ENCODE data around the gene CLTB. TPM values are rescaled to one million over a fixed set of nuclear protein-coding genes. Genes with fewer than 3 reads are reported as not detected.

Gene CLTB
- total RNA-seq, 1 donor from 2014 or later = 38.1 TPM

DNA sequence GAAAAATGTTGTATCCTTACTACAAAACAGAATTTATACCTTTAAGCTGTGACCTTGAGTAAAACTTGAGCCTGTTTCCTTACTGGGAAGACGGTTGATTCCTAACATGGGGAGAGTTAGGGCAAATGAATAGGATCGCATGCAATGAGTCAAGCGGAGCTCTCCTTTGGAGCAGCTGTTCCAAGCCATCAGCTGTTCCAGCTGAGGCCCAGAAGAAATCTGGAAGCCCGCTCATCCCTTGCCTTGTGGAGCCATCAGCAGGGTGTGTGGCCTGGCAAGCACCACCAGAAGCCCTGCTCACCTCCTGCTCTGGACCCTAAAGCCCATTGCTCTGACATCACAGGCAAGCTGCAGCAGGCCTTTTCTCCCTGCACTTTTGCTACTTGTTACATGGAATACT, 62.8 kb downstream of the CLTB start:
- no peak overlapping the region for H3K27ac Mint-ChIP-seq
- H3K27me3 Mint-ChIP-seq = no peaks in the 10 kb centered on the region
- no peaks in the 10 kb centered on the region for H3K9me3 Mint-ChIP-seq
- peaks cover 48% of the 10 kb centered on the region for H3K36me3 Mint-ChIP-seq
- no peak for DNase-seq (ENCODE audit: extremely low spot score, unreplicated experiment)
- TF ChIP-seq, protein P1, sequence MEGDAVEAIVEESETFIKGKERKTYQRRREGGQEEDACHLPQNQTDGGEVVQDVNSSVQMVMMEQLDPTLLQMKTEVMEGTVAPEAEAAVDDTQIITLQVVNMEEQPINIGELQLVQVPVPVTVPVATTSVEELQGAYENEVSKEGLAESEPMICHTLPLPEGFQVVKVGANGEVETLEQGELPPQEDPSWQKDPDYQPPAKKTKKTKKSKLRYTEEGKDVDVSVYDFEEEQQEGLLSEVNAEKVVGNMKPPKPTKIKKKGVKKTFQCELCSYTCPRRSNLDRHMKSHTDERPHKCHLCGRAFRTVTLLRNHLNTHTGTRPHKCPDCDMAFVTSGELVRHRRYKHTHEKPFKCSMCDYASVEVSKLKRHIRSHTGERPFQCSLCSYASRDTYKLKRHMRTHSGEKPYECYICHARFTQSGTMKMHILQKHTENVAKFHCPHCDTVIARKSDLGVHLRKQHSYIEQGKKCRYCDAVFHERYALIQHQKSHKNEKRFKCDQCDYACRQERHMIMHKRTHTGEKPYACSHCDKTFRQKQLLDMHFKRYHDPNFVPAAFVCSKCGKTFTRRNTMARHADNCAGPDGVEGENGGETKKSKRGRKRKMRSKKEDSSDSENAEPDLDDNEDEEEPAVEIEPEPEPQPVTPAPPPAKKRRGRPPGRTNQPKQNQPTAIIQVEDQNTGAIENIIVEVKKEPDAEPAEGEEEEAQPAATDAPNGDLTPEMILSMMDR (conservative IDR thresholded peaks at IDR 0.05) = no peak
- no peak overlapping the region for H3K4me3 Mint-ChIP-seq
- peaks cover 7% of the 10 kb centered on the region for H3K4me1 Mint-ChIP-seq (ENCODE audit: unreplicated experiment)

DNA sequence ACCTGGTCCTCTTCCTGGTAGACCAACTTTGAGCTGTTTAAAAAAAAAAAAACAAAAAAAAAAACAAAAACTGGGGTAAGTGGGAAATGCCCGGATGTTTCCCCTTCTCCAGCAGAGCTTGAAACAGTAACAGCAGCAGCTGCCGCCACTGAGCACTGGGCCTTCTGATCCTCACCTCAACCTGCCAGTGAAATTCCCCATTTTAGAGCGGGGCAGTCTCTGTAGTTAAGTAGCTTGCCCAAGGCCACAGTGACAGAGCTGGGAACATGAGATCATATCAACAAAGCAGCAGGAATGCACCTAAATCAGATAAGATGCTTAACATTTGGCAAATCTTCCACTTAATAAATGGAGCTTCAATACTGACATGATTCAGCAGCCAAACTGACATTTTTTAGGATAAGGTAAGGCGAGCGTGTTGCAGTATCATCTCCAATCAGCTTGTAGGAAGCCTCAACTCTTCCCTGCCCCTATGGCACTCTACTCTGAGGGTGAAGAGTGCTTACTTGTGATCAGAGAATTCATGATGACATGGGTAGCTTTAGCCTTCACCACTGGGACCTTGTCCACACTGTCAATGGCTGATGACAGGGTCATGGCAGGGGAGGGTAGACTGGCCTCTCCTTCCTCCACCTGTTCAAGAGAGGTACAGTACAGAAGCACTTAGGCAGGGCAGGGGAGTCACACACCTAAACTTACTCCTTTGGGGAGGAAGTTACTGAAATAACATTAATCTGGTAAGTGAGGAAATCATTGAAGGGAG, 64.0 kb downstream of the CLTB start:
- peaks cover 7% of the 10 kb centered on the region for H3K4me1 Mint-ChIP-seq (ENCODE audit: unreplicated experiment)
- no peak overlapping the region for H3K27ac Mint-ChIP-seq
- TF ChIP-seq, protein P1 (conservative IDR thresholded peaks at IDR 0.05) = no peak
- H3K4me3 Mint-ChIP-seq = no peak overlapping the region
- no peaks in the 10 kb centered on the region for H3K27me3 Mint-ChIP-seq
- DNase-seq (ENCODE audit: extremely low spot score, unreplicated experiment) = no peak
- H3K9me3 Mint-ChIP-seq = no peaks in the 10 kb centered on the region
- H3K36me3 Mint-ChIP-seq = peaks cover 48% of the 10 kb centered on the region

DNA sequence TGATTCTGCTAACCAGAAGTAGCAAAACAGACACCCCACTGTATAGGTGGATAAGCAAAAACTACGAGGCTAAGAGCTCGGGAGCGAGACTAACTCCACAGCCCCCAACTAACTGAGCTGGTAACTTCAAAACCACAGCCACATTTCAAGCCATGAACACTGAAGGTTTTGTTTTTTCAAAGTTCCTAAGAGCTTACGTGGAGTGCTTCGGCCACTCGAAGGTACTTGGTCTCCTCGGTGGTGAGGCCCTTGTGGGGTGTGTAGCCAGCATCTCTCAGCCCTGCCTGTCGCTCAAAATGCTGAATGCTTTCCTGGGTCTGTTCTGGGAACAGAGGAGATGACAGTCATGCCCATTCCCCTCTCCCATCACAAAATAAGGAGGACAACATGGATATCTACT, 65.9 kb downstream of the CLTB start:
- Mint-ChIP-seq H3K9me3 (no peaks in the 10 kb centered on the region), H3K4me1 (ENCODE audit: unreplicated experiment) (peaks cover 7% of the 10 kb centered on the region), H3K27me3 (no peaks in the 10 kb centered on the region), H3K27ac (no peak overlapping the region), H3K36me3 (peaks cover 56% of the 10 kb centered on the region), H3K4me3 (no peak overlapping the region)
- no peak for DNase-seq (ENCODE audit: extremely low spot score, unreplicated experiment)
- TF ChIP-seq, protein P1 (conservative IDR thresholded peaks at IDR 0.05) = no peak

DNA sequence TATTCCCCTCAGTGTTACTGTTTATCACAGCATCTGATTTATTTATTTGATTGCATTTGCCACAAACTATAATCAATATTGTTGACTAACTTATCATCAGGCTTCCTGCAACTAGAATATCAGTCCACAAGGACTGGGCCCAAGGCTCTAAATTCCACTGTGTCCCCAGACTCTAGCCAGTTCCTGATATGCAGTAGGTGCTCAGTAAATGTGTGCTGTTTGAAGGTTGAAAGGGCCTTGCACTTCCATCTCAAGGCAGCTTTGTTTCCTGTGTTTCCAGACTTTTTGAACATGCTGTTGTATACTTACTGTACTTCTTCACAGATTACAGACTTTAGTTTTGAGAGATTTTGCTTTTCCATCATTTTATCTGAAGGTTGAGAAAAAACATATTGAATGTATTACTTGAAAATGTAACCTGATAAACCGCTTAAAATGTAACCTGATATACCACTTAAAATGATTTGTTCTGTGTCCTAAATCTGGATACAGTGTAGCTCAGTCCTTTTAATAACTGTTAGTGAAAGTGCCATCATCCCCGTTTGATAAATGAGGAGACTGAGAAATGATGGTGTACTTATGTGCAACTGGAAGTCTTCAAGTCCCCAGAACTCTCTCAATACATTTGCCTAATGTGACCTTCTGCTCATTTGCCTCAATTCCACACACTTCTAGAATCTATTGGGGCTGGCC, 73.4 kb downstream of the CLTB start:
- DNase-seq (ENCODE audit: extremely low spot score, unreplicated experiment) = no peak
- TF ChIP-seq, protein P1 (conservative IDR thresholded peaks at IDR 0.05) = no peak
- no peak overlapping the region for H3K4me3 Mint-ChIP-seq
- no peak overlapping the region for H3K27ac Mint-ChIP-seq
- H3K27me3 Mint-ChIP-seq = no peaks in the 10 kb centered on the region
- H3K9me3 Mint-ChIP-seq = no peaks in the 10 kb centered on the region
- H3K36me3 Mint-ChIP-seq = peaks cover 31% of the 10 kb centered on the region
- H3K4me1 Mint-ChIP-seq (ENCODE audit: unreplicated experiment) = no peaks in the 10 kb centered on the region

Small RNAs within 50 kb of the gene (microRNA-seq; reads per million reads assigned to microRNA genes)
- 6.6 reads per million, percentile 25 among the genes with 10 or more reads in this experiment for gene MIR1271

Other genes starting within 250 kb of the CLTB start
- 15.2 and 34.0 TPM in 2 replicates for gene SIMC1, start 178.1 kb downstream of the CLTB start, total RNA-seq (ENCODE audit: low replicate concordance)
- gene KIAA1191, start 54.8 kb downstream of the CLTB start, total RNA-seq (ENCODE audit: low replicate concordance) = 82.0 and 88.0 TPM in 2 replicates
- 12.4 and 23.4 TPM in 2 replicates for gene ARL10, start 51.1 kb downstream of the CLTB start, total RNA-seq (ENCODE audit: low replicate concordance)
- gene NOP16, start 27.9 kb downstream of the CLTB start, total RNA-seq (ENCODE audit: low replicate concordance) = 42.5 and 44.7 TPM in 2 replicates
- 88.3 and 118 TPM in 2 replicates for gene HIGD2A, start 27.8 kb downstream of the CLTB start, total RNA-seq (ENCODE audit: low replicate concordance)
- 42.0 and 46.5 TPM in 2 replicates for gene FAF2, start 31.8 kb upstream of the CLTB start, total RNA-seq (ENCODE audit: low replicate concordance)
- 85.8 and 103 TPM in 2 replicates for gene RNF44, start 120.9 kb upstream of the CLTB start, total RNA-seq (ENCODE audit: low replicate concordance)
- 4.1 TPM in 2 replicates for gene CDHR2, start 132.8 kb upstream of the CLTB start, total RNA-seq (ENCODE audit: low replicate concordance)
- 3.3 and 6.0 TPM in 2 replicates for gene GPRIN1, start 193.6 kb upstream of the CLTB start, total RNA-seq (ENCODE audit: low replicate concordance)
- 0.97 TPM in 1 of 2 replicates, not detected in the other for gene SNCB, start 214.0 kb upstream of the CLTB start, total RNA-seq (ENCODE audit: low replicate concordance)
- gene EIF4E1B, start 214.1 kb upstream of the CLTB start, total RNA-seq (ENCODE audit: low replicate concordance) = not detected in 2 replicates
- gene TSPAN17, start 230.9 kb upstream of the CLTB start, total RNA-seq (ENCODE audit: low replicate concordance) = 36.9 and 45.9 TPM in 2 replicates